GM12864 (cell line): ENCODE data around the gene UMODL1.

Experiments used
- DNase-seq: peaks from one replicate; pipeline ENCODE4 v3.0.0-alpha.2; 2011; ENCODE audit warnings: low read depth
- H3K4me3 ChIP-seq: 2 replicates; pipeline ENCODE4 v1.5.1; 2011; ENCODE audit warnings: mild to moderate bottlenecking, low read depth, low read length, control low read depth
- CTCF ChIP-seq: IDR thresholded peaks from 2 replicates; pipeline ENCODE4 v1.5.1; 2011; ENCODE audit warnings: low read depth, mild to moderate bottlenecking, moderate library complexity, low read length, control low read depth, inconsistent platforms; ENCODE audit errors: missing control alignments

The UMODL1 gene

GRCh38 chr21:42079008-42079938 lies 8.2 kb downstream of the UMODL1 start:
- H3K4me3 ChIP-seq, result no peak overlapping the region
- no peak for TF ChIP-seq CTCF
- DNase-seq, result no peak

- DNase-seq, result no peak
- TF ChIP-seq CTCF, result no peak
- H3K4me3 ChIP-seq, result no peak overlapping the region
Measured at GRCh38 chr21:42079939-42080787, 9.0 kb downstream of the UMODL1 start.

GRCh38 chr21:42080788-42081083 lies 9.6 kb downstream of the UMODL1 start:
- DNase-seq, result no peak
- no peak for TF ChIP-seq CTCF
- H3K4me3 ChIP-seq, result no peak overlapping the region

DNA sequence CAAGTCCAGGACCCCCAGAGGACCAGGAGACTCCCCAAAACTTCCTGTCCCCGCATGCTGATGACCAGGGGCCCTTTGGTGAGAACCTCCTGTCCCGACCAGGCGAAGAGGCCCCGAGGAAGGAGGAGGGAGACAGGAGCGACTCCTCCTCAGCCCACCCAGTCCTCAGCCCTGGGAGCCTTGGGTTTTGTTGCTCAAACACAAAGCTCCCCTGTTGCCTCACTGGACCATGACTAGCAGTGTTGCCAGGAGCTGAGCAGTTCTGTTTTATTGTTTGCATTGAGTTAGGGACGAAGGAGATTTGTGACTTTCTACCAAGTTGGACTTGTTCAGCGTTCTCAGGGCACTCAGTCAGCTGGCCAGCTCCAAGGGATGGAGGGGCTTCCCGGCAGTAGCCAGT lies 10.0 kb downstream of the UMODL1 start:
- no peak for DNase-seq
- no peak overlapping the region for H3K4me3 ChIP-seq
- no peak for TF ChIP-seq CTCF

DNA sequence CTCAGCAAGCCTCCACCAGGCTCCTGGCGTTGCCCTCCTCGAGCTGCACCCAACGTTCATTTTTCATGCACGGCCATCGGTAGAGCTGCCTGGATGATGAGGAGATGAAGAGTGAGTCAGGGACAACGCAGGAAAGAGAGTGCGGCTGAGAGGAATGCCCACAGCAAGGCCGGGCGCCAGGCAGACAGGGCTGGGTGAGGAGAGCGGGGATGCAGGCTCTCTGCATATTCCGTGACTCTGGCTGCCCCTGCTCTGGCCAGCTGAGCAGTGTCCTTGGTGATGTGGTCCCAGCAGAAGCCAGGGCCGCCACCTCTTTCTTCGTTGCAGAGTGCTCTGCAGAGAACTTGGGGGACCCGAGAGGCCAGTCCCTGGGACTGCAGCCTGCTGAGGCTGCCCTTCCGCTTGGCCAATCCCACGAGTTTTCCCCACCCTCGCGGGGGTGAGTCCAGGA lies 10.8 kb downstream of the UMODL1 start:
- TF ChIP-seq CTCF, result no peak
- DNase-seq, result no peak
- no peak overlapping the region for H3K4me3 ChIP-seq

- H3K4me3 ChIP-seq, result no peak overlapping the region
- no peak for TF ChIP-seq CTCF
- DNase-seq, result no peak
Measured at GRCh38 chr21:42082501-42083360, 11.6 kb downstream of the UMODL1 start.
